Right lobe of liver (tissue), 6 donors: ENCODE results near the gene ICA1L. TPM values are rescaled to one million over a fixed set of nuclear protein-coding genes. Genes with fewer than 3 reads are reported as not detected.

Experiments
- ATAC-seq, 4 donors: fragments of 200-7000 bp; cut with Tn5 transposase; one replicate each; pipeline ENCODE4 v1.9.1; 2020; ENCODE audit warnings: mild to moderate bottlenecking in 4 of 4, moderate library complexity in 4 of 4
- DNase-seq, 3 donors: peaks; one replicate each; pipeline ENCODE4 v3.0.0-alpha.2; 2020
- H3K27ac ChIP-seq, 3 donors: fragments of 200-600 bp; one replicate each; pipeline ENCODE4 v1.8.0; 2022
- H3K27me3 ChIP-seq, 2 donors: fragments of 200-600 bp; one replicate each; pipeline ENCODE4 v1.8.0; 2022
- H3K36me3 ChIP-seq, 4 donors: fragments of 200-600 bp; sonication (generic) in 1 of 4; one replicate each; pipeline versions ENCODE4 v1.5.1 to v1.8.0; 2017 to 2022; ENCODE audit warnings: control low read depth in 1 of 4
- H3K4me1 ChIP-seq, 4 donors: fragments of 200-600 bp; sonication (generic) in 1 of 4; one replicate each; pipeline versions ENCODE4 v1.5.1 to v1.8.0; 2017 to 2022; ENCODE audit warnings: control low read depth in 1 of 4
- H3K4me3 ChIP-seq, 3 donors: fragments of 200-600 bp; one replicate each; pipeline ENCODE4 v1.8.0; 2022
- H3K9me3 ChIP-seq, 4 donors: fragments of 200-600 bp; sonication (generic) in 1 of 4; one replicate each; pipeline versions ENCODE4 v1.5.1 to v1.8.0; 2017 to 2022; ENCODE audit warnings: control low read depth in 1 of 4
- CTCF ChIP-seq, 4 donors: fragments of 200-600 bp in 3 of 4; fragments of 450-650 bp in 1 of 4; IDR thresholded peaks; one replicate each; pipeline versions ENCODE4 v1.5.1 to v1.8.0; 2016 to 2022; ENCODE audit warnings: antibody characterized with exemption in 4 of 4, mild to moderate bottlenecking in 2 of 4
- POLR2A ChIP-seq: fragments of 450-650 bp; IDR thresholded peaks from one replicate; pipeline ENCODE4 v1.6.1; 2017; ENCODE audit warnings: antibody characterized with exemption, mild to moderate bottlenecking
- WGBS: methylation state at CpG from one replicate; pipeline ENCODE4 v1.1.6; 2018; ENCODE audit warnings: low coverage, low lambda C conversion rate; ENCODE audit not compliant: insufficient coverage; ENCODE audit errors: missing lambda C conversion rate; 5-methylcytosine and 5-hydroxymethylcytosine counted together
- intact Hi-C, 2 donors: fragments of 100-400 bp; cut with DNase I; formaldehyde crosslinking; loops; one replicate each; pipeline versions ENCODE4 v1.11.2 to v1.14.1; 2022
- total RNA-seq, 6 experiments: library from RNA; depleted of rRNA in 2 of 6; stranded (reverse); fragments of >200 nt in 2 of 6; fragmentation: NEBNext Ultra II Directional in 3 of 6; extraction: Animal tissue kit (Norgen Biotek cat#: 25700) in 3 of 6; gene quantifications; one replicate each; pipeline versions ENCODE4 v1.1.0 to v1.2.4, GENCODE V29; 2016 to 2023
- donor health status: DM: no; HTN: yes; CAD: no.
- donor health status: DM: no; HTN: no; CAD: no.
- donor health status: DM: no; HTN: no; CAD: no.
- donor health status: DM: no; HTN: yes; CAD: no.
- donor health status: DM: no; HTN: yes; CAD: no.

Gene ICA1L
- total RNA-seq, 6 experiments from 2014 or later: 0.07 to 0.53 (median 0.15) TPM

- H3K4me1 ChIP-seq: peaks cover 0 to 4% (median 0%) of the 10 kb centered on the region in 4 donors
- H3K27ac ChIP-seq: no peak overlapping the region
- H3K4me3 ChIP-seq: no peak overlapping the region
- H3K27me3 ChIP-seq: no peaks in the 10 kb centered on the region
- H3K9me3 ChIP-seq: no peaks in the 10 kb centered on the region
- WGBS: 94% methylated on average over 1 of the region's 1 CpG
- no peak for DNase-seq
- no peaks in the 10 kb centered on the region for H3K36me3 ChIP-seq
- TF ChIP-seq CTCF (IDR thresholded peaks at IDR 0.05): no peak
- no peak for TF ChIP-seq POLR2A
- ATAC-seq: no peak
- intact Hi-C loops: no loop called here
Measured at GRCh38 chr2:202763916-202764315, 107.7 kb downstream of the ICA1L start.

- WGBS: 57% methylated on average over 4 of the region's 4 CpGs
- no peaks in the 10 kb centered on the region for H3K4me1 ChIP-seq
- TF ChIP-seq POLR2A (no peak), CTCF (IDR thresholded peaks at IDR 0.05) (no peak)
- H3K36me3 ChIP-seq: no peaks in the 10 kb centered on the region
- ATAC-seq: no peak
- intact Hi-C loops: no loop called here
- DNase-seq: no peak
- H3K4me3 ChIP-seq: no peak overlapping the region
- H3K27me3 ChIP-seq: no peaks in the 10 kb centered on the region
- H3K9me3 ChIP-seq: no peaks in the 10 kb centered on the region
- no peak overlapping the region for H3K27ac ChIP-seq
Measured at GRCh38 chr2:202762556-202762955, 109.0 kb downstream of the ICA1L start.

- TF ChIP-seq CTCF (IDR thresholded peaks at IDR 0.05) (no peak), POLR2A (no peak)
- no peaks in the 10 kb centered on the region for H3K9me3 ChIP-seq
- H3K27me3 ChIP-seq: no peaks in the 10 kb centered on the region
- no peak for DNase-seq
- no peaks in the 10 kb centered on the region for H3K4me1 ChIP-seq
- 93% methylated on average over 1 of the region's 2 CpGs for WGBS
- H3K4me3 ChIP-seq: no peak overlapping the region
- no peak for ATAC-seq
- intact Hi-C loops: no loop called here
- no peaks in the 10 kb centered on the region for H3K36me3 ChIP-seq
- no peak overlapping the region for H3K27ac ChIP-seq
Measured at GRCh38 chr2:202760848-202761247, 110.7 kb downstream of the ICA1L start.

GRCh38 chr2:202758604-202759003, 113.0 kb downstream of the ICA1L start:
- Histone ChIP-seq H3K9me3 (no peaks in the 10 kb centered on the region), H3K27ac (no peak overlapping the region), H3K4me1 (no peaks in the 10 kb centered on the region), H3K27me3 (no peaks in the 10 kb centered on the region), H3K4me3 (no peak overlapping the region), H3K36me3 (no peaks in the 10 kb centered on the region)
- DNase-seq: no peak
- 70% methylated on average over 2 of the region's 2 CpGs for WGBS
- no peak for TF ChIP-seq POLR2A
- intact Hi-C loops: no loop called here
- no peak for ATAC-seq

GRCh38 chr2:202758128-202758527, 113.4 kb downstream of the ICA1L start:
- H3K4me1 ChIP-seq: no peaks in the 10 kb centered on the region
- H3K27me3 ChIP-seq: no peaks in the 10 kb centered on the region
- intact Hi-C loops: no loop called here
- TF ChIP-seq POLR2A: no peak
- TF ChIP-seq CTCF (IDR thresholded peaks at IDR 0.05): no peak
- WGBS: 85% methylated on average over 4 of the region's 4 CpGs
- H3K9me3 ChIP-seq: no peaks in the 10 kb centered on the region
- ATAC-seq (no peak), DNase-seq (no peak)
- no peak overlapping the region for H3K27ac ChIP-seq
- H3K4me3 ChIP-seq: no peak overlapping the region
- H3K36me3 ChIP-seq: no peaks in the 10 kb centered on the region
